Raji (cell line): Measurements from ENCODE around the gene GPR35.

Source experiments
- POLR2A ChIP-seq: IDR thresholded peaks from 2 replicates; pipeline ENCODE4 v1.6.1; 2011; ENCODE audit warnings: low read depth, low read length, control low read depth; ENCODE audit not compliant: insufficient read depth

GPR35 gene

GRCh38 chr2:240624950-240625621 is at the start of gene GPR35:
Gene GPR35 (plus strand): TSS chr2:240625480. CDS start chr2:240629953, 4,473 bp downstream.
- TF ChIP-seq POLR2A = no peak

- TF ChIP-seq POLR2A = no peak
Observed at GRCh38 chr2:240576036-240576435, 49.2 kb upstream of the GPR35 start.

- TF ChIP-seq POLR2A = no peak
Observed at GRCh38 chr2:240576436-240577205, 48.7 kb upstream of the GPR35 start.

GRCh38 chr2:240577281-240578109 is 47.8 kb upstream of the GPR35 start:
- no peak for TF ChIP-seq POLR2A

GRCh38 chr2:240578110-240578450 is 47.2 kb upstream of the GPR35 start:
- no peak for TF ChIP-seq POLR2A

- TF ChIP-seq POLR2A = no peak
Observed at GRCh38 chr2:240578488-240578887, 46.8 kb upstream of the GPR35 start.

- TF ChIP-seq POLR2A = no peak
Observed at GRCh38 chr2:240579071-240579762, 46.1 kb upstream of the GPR35 start.

- 0 out of 2 replicates have a peak, but pooled peaks have one; percentile 24 for TF ChIP-seq POLR2A
Observed at GRCh38 chr2:240579771-240580614, 45.3 kb upstream of the GPR35 start.

GRCh38 chr2:240581811-240582210 is 43.5 kb upstream of the GPR35 start:
- TF ChIP-seq POLR2A = no peak

GRCh38 chr2:240582781-240583180 is 42.5 kb upstream of the GPR35 start:
- TF ChIP-seq POLR2A = no peak

- TF ChIP-seq POLR2A = no peak; the same call in 1 of the 2 replicates
Observed at GRCh38 chr2:240583774-240584173, 41.5 kb upstream of the GPR35 start.

GRCh38 chr2:240584486-240585031 is 40.7 kb upstream of the GPR35 start:
- TF ChIP-seq POLR2A = peak; percentile 88

- TF ChIP-seq POLR2A = peak; percentile 49; the same call in 1 of the 2 replicates
Observed at GRCh38 chr2:240585101-240585500, 40.2 kb upstream of the GPR35 start.
